Erythroblast (primary cell): ENCODE measurements around the gene ALDH18A1.

ENCODE experiments used
- GATA1 ChIP-seq: IDR thresholded peaks from 2 replicates; pipeline ENCODE4 v1.6.1; 2011; ENCODE audit warnings: low read depth, mild to moderate bottlenecking, control low read depth, low read length, moderate library complexity
- POLR2A ChIP-seq: IDR thresholded peaks from 2 replicates; pipeline ENCODE4 v1.6.1; 2011; ENCODE audit warnings: mild to moderate bottlenecking, low read length

GRCh38 chr10:95604630-95605029, 51.9 kb downstream of the ALDH18A1 start:
- TF ChIP-seq POLR2A (no peak), GATA1 (no peak)
